Choroid plexus epithelial cell (primary cell): ENCODE results near the gene RAB40C.

Experiments
- DNase-seq: peaks from one replicate; pipeline ENCODE4 v3.0.0-alpha.2; 2010; ENCODE audit warnings: low read depth
- H3K4me3 ChIP-seq: 2 replicates; pipeline ENCODE4 v1.5.1; 2011; ENCODE audit warnings: low read depth, mild to moderate bottlenecking, control low read depth, low read length, moderate library complexity
- CTCF ChIP-seq: conservative IDR thresholded peaks from 2 replicates; pipeline ENCODE4 v1.5.1; 2011; ENCODE audit warnings: low read depth, mild to moderate bottlenecking, control low read depth, inconsistent platforms, low read length, moderate library complexity

RAB40C gene

GRCh38 chr16:658679-659571 lies 69.1 kb downstream of the RAB40C start:
- DNase-seq = no peak
- TF ChIP-seq CTCF = peak; percentile 4
- no peak overlapping the region for H3K4me3 ChIP-seq

GRCh38 chr16:659618-660017 lies 69.8 kb downstream of the RAB40C start:
- TF ChIP-seq CTCF = no peak
- H3K4me3 ChIP-seq = no peak overlapping the region
- DNase-seq = no peak

GRCh38 chr16:660132-660458 lies 70.2 kb downstream of the RAB40C start:
- TF ChIP-seq CTCF = no peak
- H3K4me3 ChIP-seq = no peak overlapping the region
- no peak for DNase-seq

GRCh38 chr16:660459-661183 lies 70.8 kb downstream of the RAB40C start:
- peak; percentile 57 for TF ChIP-seq CTCF
- peak; percentile 78 for DNase-seq
- no peak overlapping the region for H3K4me3 ChIP-seq

GRCh38 chr16:661184-661821 lies 71.4 kb downstream of the RAB40C start:
- no peak for DNase-seq
- no peak for TF ChIP-seq CTCF
- no peak overlapping the region for H3K4me3 ChIP-seq

GRCh38 chr16:662095-662494 lies 72.2 kb downstream of the RAB40C start:
- H3K4me3 ChIP-seq = no peak overlapping the region
- TF ChIP-seq CTCF = no peak
- DNase-seq = no peak
